ENCODE data around the gene COL5A1.

DNA sequence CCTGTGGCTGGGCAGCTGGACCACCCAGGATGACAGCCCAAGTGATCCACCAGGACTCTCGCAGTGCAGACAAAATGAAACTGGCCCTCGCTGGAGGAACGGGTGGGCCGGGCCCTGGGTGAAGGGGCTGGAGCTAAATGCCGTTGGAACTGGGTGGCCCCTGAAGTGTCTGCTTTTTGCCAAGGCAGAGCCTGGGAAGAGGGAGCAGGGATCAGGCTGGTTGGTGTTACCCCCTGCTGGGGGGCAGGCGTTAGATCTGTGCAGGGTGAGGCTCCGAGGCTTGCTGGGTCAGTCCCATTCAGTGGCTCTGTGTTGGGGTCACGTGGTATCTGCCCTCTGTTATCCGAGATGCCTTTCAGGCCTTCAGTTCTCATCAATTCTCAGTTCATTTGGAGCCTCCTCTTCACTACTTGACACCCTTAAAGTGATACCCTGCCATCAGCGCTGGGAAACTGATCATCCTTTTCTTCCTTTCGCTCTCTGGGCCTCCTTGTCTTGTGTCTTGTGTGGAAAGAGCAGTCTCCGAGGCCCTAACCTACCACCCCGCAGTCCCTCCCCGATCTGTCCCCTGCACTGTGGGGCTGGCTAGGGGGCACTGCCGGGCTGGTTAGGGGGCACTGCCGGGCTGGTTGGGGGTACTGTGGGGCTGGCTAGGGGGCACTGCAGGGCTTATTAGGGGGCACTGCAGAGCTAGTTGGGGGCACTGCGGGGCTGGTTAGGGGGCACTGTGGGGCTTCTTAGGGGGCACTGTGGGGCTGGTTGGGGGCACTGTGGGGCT, 37.3 kb downstream of the COL5A1 start:
- no peak for TF ChIP-seq POLR2A (IDR thresholded peaks at IDR 0.05)
- TF ChIP-seq, protein P1, sequence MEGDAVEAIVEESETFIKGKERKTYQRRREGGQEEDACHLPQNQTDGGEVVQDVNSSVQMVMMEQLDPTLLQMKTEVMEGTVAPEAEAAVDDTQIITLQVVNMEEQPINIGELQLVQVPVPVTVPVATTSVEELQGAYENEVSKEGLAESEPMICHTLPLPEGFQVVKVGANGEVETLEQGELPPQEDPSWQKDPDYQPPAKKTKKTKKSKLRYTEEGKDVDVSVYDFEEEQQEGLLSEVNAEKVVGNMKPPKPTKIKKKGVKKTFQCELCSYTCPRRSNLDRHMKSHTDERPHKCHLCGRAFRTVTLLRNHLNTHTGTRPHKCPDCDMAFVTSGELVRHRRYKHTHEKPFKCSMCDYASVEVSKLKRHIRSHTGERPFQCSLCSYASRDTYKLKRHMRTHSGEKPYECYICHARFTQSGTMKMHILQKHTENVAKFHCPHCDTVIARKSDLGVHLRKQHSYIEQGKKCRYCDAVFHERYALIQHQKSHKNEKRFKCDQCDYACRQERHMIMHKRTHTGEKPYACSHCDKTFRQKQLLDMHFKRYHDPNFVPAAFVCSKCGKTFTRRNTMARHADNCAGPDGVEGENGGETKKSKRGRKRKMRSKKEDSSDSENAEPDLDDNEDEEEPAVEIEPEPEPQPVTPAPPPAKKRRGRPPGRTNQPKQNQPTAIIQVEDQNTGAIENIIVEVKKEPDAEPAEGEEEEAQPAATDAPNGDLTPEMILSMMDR (IDR thresholded peaks at IDR 0.05) = no peak
